Colonic mucosa (tissue), 4 donors: ENCODE measurements around the gene NFASC. TPM values are rescaled to one million over a fixed set of nuclear protein-coding genes. Genes with fewer than 3 reads are reported as not detected.

Source experiments
- DNase-seq: peaks from one replicate; pipeline ENCODE4 v3.0.0-alpha.2; 2020
- H3K27ac ChIP-seq: fragments of 200-600 bp; one replicate; pipeline ENCODE4 v1.8.0; 2021
- H3K27me3 ChIP-seq: fragments of 200-600 bp; one replicate; pipeline ENCODE4 v1.8.0; 2021
- H3K36me3 ChIP-seq: fragments of 200-600 bp; one replicate; pipeline ENCODE4 v1.8.0; 2021
- H3K4me1 ChIP-seq: fragments of 200-600 bp; one replicate; pipeline ENCODE4 v1.8.0; 2021; ENCODE audit warnings: mild to moderate bottlenecking
- H3K4me3 ChIP-seq: fragments of 200-600 bp; one replicate; pipeline ENCODE4 v1.8.0; 2021
- H3K9ac ChIP-seq, 2 donors: one replicate each; pipeline ENCODE4 v1.7.0; 2013; ENCODE audit warnings: control low read depth in 2 of 2, low read depth in 2 of 2, low read length in 2 of 2
- H3K9me3 ChIP-seq: fragments of 200-600 bp; one replicate; pipeline ENCODE4 v1.8.0; 2021
- intact Hi-C: fragments of 100-400 bp; cut with DNase I; formaldehyde crosslinking; loops from one replicate; pipeline ENCODE4 v1.14.1; 2022
- total RNA-seq, 2 donors: library from RNA; stranded (reverse); fragmentation: NEBNext Ultra II Directional in 1 of 2; extraction: Animal tissue kit (Norgen Biotek cat#: 25700) in 1 of 2; gene quantifications; one replicate each; pipeline ENCODE4 v1.2.1, GENCODE V29; 2021
- TF ChIP-seq, protein P1 (sequence below): fragments of 200-600 bp; IDR thresholded peaks from one replicate; pipeline ENCODE4 v1.8.0; 2022; ENCODE audit warnings: antibody characterized with exemption, mild to moderate bottlenecking
- donor health status: healthy.
- donor health status: DM: no; HTN: no; CAD: no.
- donor health status: DM: no; HTN: no; CAD: no.

NFASC gene
- total RNA-seq, 2 donors from 2014 or later = 12.1 to 13.9 TPM

DNA sequence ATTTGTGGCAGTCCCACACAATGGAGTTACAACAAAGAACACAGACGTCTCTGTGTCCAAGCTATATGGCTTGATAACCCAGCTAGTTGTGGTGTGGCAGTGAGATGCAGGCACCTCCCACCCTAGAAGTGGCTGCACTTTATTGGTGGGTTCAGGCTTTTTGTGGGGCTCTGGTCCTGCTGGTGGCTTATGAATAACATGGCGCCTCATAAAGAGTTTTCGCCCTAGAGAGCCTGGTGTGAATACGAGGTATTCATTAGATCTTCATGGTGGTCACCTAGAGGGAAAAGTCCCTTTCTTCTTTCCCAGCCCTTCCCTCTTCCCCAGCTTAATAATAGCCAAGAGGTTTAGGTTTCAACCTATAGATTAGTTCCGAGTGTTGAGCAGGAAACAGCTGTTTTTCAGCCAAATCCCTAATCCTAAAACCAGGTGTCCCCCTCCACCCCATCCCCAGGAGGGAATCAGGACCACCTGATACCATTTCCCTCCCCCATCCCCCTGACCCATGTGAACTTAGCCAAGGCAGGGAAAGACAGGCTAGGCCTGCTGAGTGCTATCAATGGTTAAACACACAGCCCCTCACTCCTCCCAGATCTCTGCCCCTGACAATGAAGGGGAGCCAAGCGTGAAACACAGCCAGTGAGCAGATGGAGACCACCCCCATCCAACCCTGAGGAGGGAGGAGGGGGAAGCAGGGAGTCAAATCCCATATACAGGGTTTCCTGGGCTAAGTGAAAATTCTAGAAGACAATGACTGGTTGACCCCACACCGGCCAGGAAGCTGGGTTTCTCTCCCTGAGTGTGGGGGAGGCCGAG is 58.2 kb downstream of the NFASC start:
- TF ChIP-seq, protein P1, sequence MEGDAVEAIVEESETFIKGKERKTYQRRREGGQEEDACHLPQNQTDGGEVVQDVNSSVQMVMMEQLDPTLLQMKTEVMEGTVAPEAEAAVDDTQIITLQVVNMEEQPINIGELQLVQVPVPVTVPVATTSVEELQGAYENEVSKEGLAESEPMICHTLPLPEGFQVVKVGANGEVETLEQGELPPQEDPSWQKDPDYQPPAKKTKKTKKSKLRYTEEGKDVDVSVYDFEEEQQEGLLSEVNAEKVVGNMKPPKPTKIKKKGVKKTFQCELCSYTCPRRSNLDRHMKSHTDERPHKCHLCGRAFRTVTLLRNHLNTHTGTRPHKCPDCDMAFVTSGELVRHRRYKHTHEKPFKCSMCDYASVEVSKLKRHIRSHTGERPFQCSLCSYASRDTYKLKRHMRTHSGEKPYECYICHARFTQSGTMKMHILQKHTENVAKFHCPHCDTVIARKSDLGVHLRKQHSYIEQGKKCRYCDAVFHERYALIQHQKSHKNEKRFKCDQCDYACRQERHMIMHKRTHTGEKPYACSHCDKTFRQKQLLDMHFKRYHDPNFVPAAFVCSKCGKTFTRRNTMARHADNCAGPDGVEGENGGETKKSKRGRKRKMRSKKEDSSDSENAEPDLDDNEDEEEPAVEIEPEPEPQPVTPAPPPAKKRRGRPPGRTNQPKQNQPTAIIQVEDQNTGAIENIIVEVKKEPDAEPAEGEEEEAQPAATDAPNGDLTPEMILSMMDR = no peak
- DNase-seq = no peak
- intact Hi-C loops = no loop called here

DNA sequence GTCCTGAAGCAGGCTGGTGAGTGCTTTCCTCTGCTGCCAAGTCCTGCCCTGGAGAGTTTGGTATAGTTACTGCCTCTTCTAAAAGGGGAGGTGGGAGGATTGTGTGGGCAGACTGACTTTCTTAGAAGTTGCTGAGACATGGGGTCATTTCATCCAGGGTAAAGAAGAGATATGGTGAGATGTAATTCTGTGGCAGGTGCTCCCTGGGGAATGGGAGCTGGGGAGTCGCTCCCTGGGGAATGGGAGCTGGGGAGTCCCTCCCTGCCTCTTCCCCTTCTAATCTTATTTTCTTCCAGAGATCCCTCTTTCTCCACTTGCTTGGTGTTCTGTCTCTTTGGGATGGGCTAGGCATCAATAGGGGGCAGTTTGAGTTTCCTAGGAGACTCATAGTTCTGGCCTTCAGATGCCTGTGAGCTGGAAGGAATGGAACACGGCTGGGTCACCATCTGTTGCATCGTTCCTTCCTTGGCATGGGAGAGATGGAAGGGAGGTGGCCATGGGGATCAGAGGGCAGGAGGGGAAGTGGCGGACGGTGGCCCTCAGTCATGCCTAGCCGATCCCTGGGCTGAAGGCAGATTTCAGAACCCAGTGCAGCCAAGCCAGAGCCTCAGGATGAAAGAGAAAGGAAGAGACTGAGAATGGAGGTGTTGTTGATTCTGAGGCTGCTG is 59.0 kb downstream of the NFASC start:
- intact Hi-C loops = no loop called here
- H3K9me3 ChIP-seq = no peaks in the 10 kb centered on the region
- TF ChIP-seq, protein P1 = no peak
- no peaks in the 10 kb centered on the region for H3K27me3 ChIP-seq
- no peak overlapping the region for H3K4me3 ChIP-seq
- H3K36me3 ChIP-seq = no peaks in the 10 kb centered on the region
- no peaks in the 10 kb centered on the region for H3K4me1 ChIP-seq
- H3K9ac ChIP-seq = no peak overlapping the region
- no peak for DNase-seq
- no peak overlapping the region for H3K27ac ChIP-seq

More for the DNA sequence above, 58.2 kb downstream of the NFASC start:
- Histone ChIP-seq H3K4me3 (no peak overlapping the region), H3K4me1 (no peaks in the 10 kb centered on the region), H3K36me3 (no peaks in the 10 kb centered on the region), H3K9ac (no peak overlapping the region), H3K9me3 (no peaks in the 10 kb centered on the region), H3K27me3 (no peaks in the 10 kb centered on the region), H3K27ac (no peak overlapping the region)

DNA sequence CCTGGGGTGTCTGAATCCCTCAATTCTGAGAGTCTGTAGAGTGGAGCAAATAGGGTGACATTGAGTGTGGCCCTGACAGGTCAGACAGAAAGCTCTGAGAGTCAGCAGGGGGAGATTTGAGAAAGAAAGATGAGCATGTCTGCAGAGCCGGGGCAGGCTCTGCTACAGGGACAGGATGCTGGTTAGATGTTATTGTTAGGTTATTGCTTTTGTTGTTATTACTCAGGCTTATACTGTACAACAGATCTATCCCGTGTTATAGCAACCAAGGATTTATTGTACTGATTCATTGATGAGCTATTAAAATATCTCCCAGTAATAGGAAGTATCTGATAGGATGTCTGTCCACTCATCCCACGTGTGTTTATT is 59.5 kb downstream of the NFASC start:
- Histone ChIP-seq H3K36me3 (no peaks in the 10 kb centered on the region), H3K9me3 (no peaks in the 10 kb centered on the region), H3K9ac (no peak overlapping the region), H3K27me3 (no peaks in the 10 kb centered on the region), H3K4me1 (no peaks in the 10 kb centered on the region), H3K27ac (no peak overlapping the region), H3K4me3 (no peak overlapping the region)
- no peak for DNase-seq
- TF ChIP-seq, protein P1 = no peak
- intact Hi-C loops = no loop called here

DNA sequence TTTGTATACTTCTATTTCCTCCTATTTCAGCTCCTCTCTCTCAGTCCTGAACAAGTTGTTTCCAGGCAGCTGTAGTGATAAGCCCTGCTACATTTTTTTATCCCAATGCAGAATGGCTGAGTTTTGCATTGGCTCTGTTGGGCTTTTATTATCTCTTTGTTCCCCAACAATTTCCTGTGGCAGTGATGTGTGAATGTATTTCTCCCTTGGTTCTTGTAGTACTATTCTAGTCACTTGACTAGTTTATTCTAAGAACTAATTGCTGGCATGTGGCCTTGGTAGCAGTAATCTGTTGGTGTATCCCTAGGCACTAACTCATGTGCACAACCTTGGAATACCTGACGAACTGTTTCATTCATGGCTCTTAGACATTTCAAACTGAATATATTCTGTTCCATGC is 60.7 kb downstream of the NFASC start:
- Histone ChIP-seq H3K36me3 (no peaks in the 10 kb centered on the region), H3K9ac (no peak overlapping the region), H3K27me3 (no peaks in the 10 kb centered on the region), H3K27ac (no peak overlapping the region), H3K9me3 (no peaks in the 10 kb centered on the region), H3K4me3 (no peak overlapping the region), H3K4me1 (no peaks in the 10 kb centered on the region)
- TF ChIP-seq, protein P1 = no peak
- intact Hi-C loops = no loop called here
- DNase-seq = no peak

DNA sequence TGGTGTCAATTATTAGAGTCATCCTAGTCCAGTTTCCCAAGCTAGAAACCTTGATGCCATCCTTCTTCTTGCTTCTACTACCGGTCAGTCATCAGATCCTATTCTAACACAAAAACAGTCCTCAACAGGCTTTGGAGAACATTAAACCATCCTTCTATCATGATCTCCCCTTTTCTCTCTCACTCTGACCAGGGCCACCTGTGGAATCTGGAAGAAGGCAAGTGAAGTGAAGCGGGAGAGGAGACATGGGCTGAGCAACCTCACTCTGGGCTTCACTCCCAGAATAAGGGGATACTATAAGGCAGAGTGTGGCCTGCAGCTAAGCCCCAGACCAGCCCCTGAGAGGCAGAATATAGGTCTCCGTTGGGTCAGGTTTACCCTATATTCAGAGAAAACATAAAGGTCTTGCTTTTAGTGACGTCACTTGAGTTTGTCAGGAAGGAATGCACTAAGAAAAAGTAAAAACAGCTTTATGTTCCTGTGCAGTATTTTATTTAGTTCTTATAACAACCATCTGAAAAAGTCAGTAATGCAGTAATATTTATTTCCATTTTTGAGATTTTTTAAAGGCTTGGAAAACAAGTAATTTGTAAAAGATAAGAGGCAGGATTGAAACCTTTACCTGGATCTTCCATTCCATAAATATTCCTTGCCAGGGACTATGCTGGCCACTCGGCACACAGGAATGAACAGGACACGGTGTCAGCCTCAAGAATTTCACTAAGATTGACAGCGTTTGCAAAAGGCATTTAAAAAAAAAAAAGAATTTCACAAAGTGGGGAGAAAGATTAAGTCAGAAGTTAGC is 61.3 kb downstream of the NFASC start:
- Histone ChIP-seq H3K4me1 (no peaks in the 10 kb centered on the region), H3K4me3 (no peak overlapping the region), H3K27me3 (no peaks in the 10 kb centered on the region), H3K9ac (no peak overlapping the region), H3K36me3 (no peaks in the 10 kb centered on the region), H3K27ac (no peak overlapping the region), H3K9me3 (no peaks in the 10 kb centered on the region)
- no peak for DNase-seq
- intact Hi-C loops = no loop called here
- TF ChIP-seq, protein P1 = no peak
